ENCODE data around the gene SLC35D3.
"Not testable (repeated sequence)": the region's sequence is repeated elsewhere in the genome, so short reads cannot be mapped to it uniquely, and the experiment has no call there.

SLC35D3 gene

DNA sequence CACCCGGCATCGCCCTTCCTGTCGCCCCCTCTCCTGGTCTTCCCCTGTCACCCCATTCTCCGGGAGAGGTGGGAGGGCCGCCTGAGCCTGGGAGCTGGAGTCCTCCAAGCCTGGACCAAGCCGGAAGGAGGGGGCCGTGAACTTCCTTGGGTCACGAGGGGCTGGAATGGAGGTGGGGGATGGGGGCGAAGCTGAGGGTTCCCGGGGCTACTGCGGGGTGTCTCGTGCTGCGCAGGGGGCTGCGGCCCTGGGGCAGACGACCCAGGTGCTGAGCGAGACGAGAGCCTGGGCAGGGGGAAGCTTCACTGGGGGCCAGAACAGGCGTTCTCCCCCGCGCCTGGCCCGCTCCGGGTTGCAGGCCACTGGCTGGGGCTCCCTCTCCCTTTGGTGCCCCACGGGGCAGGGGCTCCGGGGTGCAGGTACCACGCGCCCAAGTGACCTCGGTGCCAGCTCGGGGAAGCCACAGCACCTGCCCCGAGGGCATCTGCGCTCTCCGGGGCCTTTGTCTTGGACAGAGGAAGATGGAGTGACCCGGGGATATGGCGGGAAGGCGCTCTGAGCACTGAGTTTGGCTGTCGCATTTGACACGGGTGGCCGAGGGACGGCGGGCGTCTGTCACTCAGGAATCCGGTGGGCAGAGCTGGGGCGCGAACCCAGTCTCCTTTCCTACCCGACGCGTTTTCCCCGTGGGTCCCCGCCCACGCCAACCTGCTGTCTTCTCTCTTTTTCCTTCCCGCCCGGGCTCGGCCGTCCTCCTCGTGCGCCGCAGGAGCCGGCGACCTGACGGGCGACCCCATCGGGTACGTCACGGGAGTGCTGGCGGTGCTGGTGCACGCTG lies 1.2 kb downstream of the SLC35D3 start:
- DNase-seq: no peak

DNA sequence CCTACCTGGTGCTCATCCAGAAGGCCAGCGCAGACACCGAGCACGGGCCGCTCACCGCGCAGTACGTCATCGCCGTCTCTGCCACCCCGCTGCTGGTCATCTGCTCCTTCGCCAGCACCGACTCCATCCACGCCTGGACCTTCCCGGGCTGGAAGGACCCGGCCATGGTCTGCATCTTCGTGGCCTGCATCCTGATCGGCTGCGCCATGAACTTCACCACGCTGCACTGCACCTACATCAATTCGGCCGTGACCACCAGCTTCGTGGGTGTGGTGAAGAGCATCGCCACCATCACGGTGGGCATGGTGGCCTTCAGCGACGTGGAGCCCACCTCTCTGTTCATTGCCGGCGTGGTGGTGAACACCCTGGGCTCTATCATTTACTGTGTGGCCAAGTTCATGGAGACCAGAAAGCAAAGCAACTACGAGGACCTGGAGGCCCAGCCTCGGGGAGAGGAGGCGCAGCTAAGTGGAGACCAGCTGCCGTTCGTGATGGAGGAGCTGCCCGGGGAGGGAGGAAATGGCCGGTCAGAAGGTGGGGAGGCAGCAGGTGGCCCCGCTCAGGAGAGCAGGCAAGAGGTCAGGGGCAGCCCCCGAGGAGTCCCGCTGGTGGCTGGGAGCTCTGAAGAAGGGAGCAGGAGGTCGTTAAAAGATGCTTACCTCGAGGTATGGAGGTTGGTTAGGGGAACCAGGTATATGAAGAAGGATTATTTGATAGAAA lies 2.0 kb downstream of the SLC35D3 start:
- DNase-seq: no peak

GRCh38 chr6:136926383-136926782 lies 4.3 kb downstream of the SLC35D3 start:
- no peak for DNase-seq

- no peak for DNase-seq
Observed at GRCh38 chr6:136927292-136927691, 5.2 kb downstream of the SLC35D3 start.

DNA sequence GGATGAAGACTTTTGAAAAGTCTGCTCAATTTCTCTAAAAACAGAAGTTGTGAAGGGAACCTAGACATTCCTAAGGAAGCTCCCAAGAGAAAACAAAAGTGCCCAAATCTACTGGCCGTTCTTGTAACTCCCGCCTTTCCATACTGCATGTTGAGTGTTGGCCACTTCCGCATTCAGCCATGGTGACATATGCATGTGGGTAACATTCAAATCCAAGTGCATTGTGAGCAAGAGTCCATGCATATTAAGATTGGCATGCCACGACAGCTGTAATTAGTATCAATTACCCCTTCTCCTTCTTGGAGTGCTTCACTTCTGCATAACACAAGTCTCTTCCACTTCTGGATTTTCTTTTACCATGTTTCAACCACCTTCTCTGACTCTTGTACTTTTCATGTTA lies 8.4 kb downstream of the SLC35D3 start:
- no peak for DNase-seq

GRCh38 chr6:136932599-136932998 lies 10.5 kb downstream of the SLC35D3 start:
- DNase-seq: no peak

DNA sequence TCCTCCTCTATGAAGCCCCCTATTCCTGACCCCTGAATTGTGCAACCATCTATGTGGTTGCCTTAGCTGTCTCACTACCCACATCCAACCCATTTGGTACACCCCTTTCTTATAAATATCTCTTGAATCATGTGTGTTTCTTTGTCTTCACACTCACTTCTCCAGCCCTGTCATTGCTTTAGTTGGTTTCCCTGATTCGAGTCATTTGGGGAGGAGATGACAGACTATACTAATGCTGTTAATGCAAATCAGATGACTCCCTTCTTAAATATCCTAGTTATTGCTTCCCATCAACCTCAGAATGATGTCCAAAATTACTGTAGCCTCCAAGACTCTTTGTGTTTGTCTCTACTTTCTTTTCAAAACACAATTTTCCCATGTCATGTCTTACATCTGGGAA lies 23.0 kb downstream of the SLC35D3 start:
- DNase-seq: no peak

- DNase-seq: no peak
Observed at GRCh38 chr6:136945711-136946121, 23.6 kb downstream of the SLC35D3 start.

DNA sequence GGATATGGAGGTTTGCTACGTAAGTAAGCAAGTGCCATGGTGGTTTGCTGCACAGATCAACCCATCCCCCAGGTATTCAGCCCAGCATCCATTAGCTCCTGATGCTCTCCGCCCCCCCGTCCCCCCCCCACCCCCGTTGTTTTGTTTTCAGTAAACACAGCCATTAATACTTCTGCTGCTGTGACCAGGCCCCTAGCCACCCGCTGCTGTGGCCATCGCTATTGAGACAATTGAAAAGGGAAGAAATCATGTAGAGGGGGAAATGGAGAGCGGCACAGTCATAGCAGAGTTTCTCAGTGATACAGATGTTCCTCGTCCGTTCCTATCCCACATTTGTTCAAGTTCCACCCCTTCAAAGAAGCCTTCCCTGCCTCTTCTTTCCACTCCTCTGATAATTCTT lies 24.9 kb downstream of the SLC35D3 start:
- DNase-seq: no peak

DNA sequence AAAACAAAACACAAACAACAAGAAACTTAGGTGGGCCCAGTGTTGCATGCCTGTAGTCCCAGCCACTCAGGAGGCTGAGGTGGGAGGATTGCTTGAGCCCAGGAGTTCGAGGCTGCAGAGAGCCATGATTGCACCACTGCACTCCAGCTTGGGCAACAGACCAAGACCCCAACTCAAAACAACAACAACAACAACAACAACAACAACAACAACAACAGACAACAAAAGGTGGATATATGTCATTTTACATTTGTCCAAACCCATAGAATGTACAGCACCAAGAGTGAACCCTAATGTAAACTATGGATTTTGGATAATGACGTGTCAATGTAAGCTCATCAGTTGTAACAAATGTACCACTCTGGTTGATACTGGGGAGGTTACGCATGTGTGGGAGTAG lies 27.9 kb downstream of the SLC35D3 start:
- DNase-seq: not testable (repeated sequence)

- no peak for DNase-seq
Observed at GRCh38 chr6:136950436-136951126, 28.5 kb downstream of the SLC35D3 start.

- peak; percentile 25 for DNase-seq
Observed at GRCh38 chr6:136952714-136953260, 30.7 kb downstream of the SLC35D3 start.

DNA sequence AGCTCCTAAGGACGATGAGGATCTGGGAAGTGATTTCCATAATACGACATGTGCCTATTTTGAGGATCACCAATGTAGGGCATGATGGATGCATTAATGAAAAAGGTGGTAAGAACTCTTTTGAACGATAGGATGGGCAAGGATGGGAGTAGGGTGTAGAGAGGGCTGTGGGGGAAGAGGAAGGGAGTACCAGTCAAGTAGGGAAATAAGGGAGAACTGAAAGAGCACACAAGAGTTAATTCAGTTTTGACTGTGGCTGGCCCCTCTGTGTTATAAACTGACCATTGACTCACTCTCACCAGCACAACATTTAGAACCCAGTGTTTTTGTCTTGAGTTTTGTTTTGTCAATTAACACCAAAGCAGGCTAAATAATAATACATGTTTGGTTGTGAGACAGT lies 33.0 kb downstream of the SLC35D3 start:
- DNase-seq: no peak

DNA sequence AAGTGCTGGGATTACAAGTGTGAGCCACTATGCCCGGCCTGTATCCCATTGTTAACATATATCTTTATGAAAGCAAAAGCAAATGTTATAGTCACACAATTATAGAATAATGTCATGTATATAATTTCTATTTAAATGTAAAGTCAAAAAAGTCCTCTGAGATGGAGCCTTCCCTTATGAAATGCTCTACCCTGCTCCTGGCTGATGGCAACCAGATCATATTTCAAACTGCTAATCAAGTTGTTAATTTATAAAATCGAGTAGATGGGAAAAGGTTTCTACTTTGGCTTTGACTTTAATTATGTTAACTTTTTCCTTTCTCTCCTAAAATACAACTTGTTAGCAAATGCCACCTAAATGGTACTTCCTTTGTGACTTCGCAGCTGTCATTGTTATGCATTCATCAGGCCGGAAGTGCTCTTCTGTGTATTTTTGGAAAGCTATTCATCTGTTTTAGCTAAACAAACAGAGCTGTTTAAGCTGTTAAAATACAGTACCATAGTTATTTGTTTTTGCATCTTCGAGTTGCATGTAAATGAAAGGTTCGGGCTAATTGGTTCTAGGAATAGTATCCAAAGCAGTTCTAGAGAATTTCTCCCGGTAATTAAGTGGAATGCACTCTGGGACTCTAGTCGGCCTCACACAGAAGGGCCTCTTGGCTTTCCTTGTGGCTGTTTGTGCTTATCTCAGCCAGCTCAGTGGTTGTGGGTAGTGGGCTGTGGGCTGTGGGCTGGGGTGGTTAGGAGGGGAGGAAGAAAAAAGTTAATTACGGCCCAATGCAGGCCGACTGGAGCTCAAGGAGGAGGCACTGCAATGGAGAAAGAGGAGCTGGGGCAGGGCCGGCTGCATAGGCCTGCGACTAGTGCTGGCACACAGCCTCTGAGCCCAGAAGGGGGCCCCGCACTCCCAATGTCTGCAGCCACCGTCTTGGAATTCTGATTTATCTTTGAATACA lies 34.8 kb downstream of the SLC35D3 start:
- DNase-seq: peak; percentile 50

DNA sequence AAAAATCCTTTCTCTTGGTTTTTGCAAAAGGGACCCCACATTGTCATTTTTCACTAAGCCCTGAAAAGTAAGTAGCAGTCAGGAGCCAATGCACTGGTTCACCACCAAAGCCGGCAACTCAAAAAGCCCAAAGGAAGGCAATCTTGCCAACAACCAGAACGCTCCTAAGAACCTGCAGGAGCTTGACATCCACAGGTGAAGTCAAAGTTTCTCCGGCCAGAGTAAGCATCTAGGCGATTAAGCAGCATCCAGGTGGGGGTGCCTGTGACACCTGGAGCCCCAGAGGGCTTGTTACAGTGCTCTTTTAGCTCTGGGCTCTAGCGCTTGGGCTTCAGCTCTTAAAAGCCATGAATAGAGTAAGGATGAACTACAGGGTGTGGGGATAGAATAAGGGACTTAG lies 36.1 kb downstream of the SLC35D3 start:
- DNase-seq: no peak

GRCh38 chr6:136959471-136959891 lies 37.4 kb downstream of the SLC35D3 start:
- DNase-seq: peak; percentile 67

DNA sequence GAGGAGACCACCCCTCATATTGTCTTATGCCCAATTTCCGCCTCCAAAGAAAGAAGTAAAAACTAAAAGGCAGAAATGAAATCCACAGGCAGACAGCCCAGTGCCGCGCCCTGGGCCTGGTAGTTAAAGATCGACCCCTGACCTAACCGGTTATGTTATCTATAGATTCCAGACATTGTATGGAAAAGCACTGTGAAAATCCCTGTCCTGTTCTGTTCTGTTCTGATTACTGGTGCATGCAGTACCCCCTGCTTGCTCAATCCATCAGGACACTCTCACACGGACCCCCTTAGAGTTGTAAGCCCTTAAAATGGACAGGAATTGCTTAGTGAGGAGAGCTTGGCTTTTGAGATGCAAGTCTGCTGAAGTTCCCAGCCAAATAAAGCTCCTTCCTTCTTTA lies 37.8 kb downstream of the SLC35D3 start:
- not testable (repeated sequence) for DNase-seq

- no peak for DNase-seq
Observed at GRCh38 chr6:136960781-136961180, 38.7 kb downstream of the SLC35D3 start.

GRCh38 chr6:136961848-136962247 lies 39.7 kb downstream of the SLC35D3 start:
- DNase-seq: peak; percentile 66

- peak; percentile 86 for DNase-seq
Observed at GRCh38 chr6:136962661-136963060, 40.6 kb downstream of the SLC35D3 start.

DNA sequence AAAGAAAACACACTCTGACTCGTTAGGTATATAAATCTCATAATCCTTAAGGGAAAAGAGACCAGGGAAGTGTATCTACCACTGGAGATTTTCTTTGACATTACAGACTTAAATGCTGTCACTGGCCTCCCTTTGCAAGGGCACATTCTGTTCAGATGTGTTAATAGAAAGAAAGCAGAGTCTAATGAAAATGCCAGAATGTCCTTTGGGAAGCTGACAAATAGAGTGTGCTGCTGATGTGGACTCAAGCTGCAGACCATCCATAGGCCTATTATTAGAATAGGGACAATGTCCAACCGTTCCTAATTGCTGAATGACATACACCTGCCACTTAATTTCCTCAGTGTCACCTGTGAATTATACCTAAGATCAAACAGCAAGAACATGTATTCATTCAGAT lies 41.2 kb downstream of the SLC35D3 start:
- peak; percentile 17 for DNase-seq

- no peak for DNase-seq
Observed at GRCh38 chr6:136964398-136964797, 42.3 kb downstream of the SLC35D3 start.
